Stimulated activated naive B cell treated with anti-CD40 and anti-IgM and Interleukin-4, amounts not matched to agents 10 μg/mL and 1 μg/mL and 100 μg/mL, for 72 hours (primary cell): ENCODE data around the gene MSMO1.
"Not testable (repeated sequence)": the region's sequence is repeated elsewhere in the genome, so short reads cannot be mapped to it uniquely, and the experiment has no call there.

ENCODE experiments used
- ATAC-seq, 2 donors: fragments of 150-1000 bp; cut with Tn5 transposase; replicated peaks; 2 replicates each; pipeline ENCODE4 v1.10.0; 2021; ENCODE audit warnings: moderate library complexity in 1 of 2
- DNase-seq: peaks from one replicate; pipeline ENCODE4 v3.0.0; 2021
- H3K27ac Mint-ChIP-seq: one replicate; pipeline ENCODE4 v1.8.0; 2022; ENCODE audit warnings: mild to moderate bottlenecking, mixed read lengths
- H3K27me3 Mint-ChIP-seq, 2 donors: one replicate each; pipeline ENCODE4 v1.8.0; 2022; ENCODE audit warnings: mixed read lengths in 2 of 2
- H3K36me3 Mint-ChIP-seq, 2 donors: one replicate each; pipeline ENCODE4 v1.8.0; 2022; ENCODE audit warnings: mixed read lengths in 2 of 2, mild to moderate bottlenecking in 1 of 2
- H3K4me1 Mint-ChIP-seq, 2 donors: one replicate each; pipeline ENCODE4 v1.8.0; 2022; ENCODE audit warnings: mixed read lengths in 2 of 2, mild to moderate bottlenecking in 1 of 2
- H3K4me3 Mint-ChIP-seq, 2 donors: one replicate each; pipeline ENCODE4 v1.8.0; 2022; ENCODE audit warnings: mild to moderate bottlenecking in 2 of 2, mixed read lengths in 2 of 2, moderate library complexity in 1 of 2
- H3K9me3 Mint-ChIP-seq, 2 donors: one replicate each; pipeline ENCODE4 v1.8.0; 2022; ENCODE audit warnings: mixed read lengths in 2 of 2, mild to moderate bottlenecking in 1 of 2

The MSMO1 gene

DNA sequence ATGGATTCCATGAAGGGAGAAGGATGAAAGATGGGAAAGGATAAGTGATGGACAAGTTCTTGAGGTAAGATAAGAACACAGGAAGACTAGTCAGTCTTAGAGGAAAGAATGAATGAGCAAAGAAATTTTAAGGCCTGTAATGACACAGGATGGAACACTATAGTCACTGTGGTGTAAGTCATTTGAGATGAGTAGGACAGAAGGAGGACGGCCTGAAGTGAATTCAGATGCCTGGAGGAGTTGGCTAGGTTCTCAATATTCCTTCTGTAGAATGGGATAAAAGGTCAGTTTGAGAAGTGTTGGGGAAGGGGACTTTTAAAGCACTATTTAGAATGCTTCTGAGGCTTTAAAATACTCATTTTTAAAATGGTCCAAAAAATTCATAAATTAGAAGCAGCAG, 3.9 kb downstream of the MSMO1 start:
- H3K27ac Mint-ChIP-seq, result peak overlapping the region; percentile 54
- peaks cover 29 to 39% of the 10 kb centered on the region in 2 donors for H3K36me3 Mint-ChIP-seq
- ATAC-seq, result no peak
- no peak for DNase-seq
- H3K4me3 Mint-ChIP-seq, result peak overlapping the region; percentile 52 to 53
- H3K4me1 Mint-ChIP-seq, result peaks cover 27 to 36% of the 10 kb centered on the region in 2 donors
- H3K27me3 Mint-ChIP-seq, result no peaks in the 10 kb centered on the region
- H3K9me3 Mint-ChIP-seq, result no peaks in the 10 kb centered on the region

DNA sequence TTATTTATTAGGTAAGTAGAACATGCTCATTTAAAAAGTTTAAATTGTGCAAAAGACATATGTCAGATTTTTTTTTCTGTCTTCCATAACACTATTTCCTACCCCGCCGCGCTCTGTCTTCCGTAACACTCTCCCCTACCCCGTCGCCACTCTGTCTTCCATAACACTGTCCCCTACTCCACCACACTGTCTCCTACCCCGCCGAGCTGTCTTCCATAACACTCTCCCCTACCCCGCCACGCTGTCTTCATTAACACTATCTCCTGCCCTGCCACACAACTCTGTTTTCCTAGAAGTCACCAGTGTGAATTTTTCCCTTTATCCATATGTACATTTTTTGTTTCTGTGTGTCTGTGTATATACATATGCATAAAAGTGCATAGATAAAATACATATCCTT, 4.4 kb downstream of the MSMO1 start:
- DNase-seq (no peak), ATAC-seq (no peak)
- Mint-ChIP-seq H3K4me1 (peaks cover 26 to 35% of the 10 kb centered on the region in 2 donors), H3K9me3 (no peaks in the 10 kb centered on the region), H3K27me3 (no peaks in the 10 kb centered on the region), H3K4me3 (peak overlapping the region; percentile 52 to 57), H3K36me3 (peaks cover 29 to 42% of the 10 kb centered on the region in 2 donors), H3K27ac (no peak overlapping the region)

DNA sequence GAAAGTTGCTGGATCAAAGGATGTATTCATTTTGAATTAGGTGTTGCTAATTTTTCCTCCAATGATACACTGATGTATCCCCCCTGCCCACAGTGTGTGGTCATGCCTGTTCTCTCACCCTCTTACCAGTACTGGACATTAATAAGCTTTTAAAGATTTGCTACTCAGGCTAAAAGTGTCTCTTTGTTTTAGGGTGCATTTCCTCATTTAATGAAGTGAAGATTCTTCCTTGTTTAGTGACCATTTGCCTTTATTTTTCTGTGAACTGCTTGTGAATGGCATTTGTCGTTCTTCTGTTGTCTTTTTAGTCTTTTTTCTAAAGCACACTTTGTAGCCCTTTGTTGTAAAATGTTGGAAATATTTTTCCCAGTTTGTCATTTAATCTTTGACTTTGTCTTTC, 5.0 kb downstream of the MSMO1 start:
- Mint-ChIP-seq H3K36me3 (peaks cover 31 to 44% of the 10 kb centered on the region in 2 donors), H3K4me1 (peaks cover 28 to 39% of the 10 kb centered on the region in 2 donors), H3K27ac (no peak overlapping the region), H3K4me3 (peak overlapping the region; percentile 52 to 57), H3K9me3 (no peaks in the 10 kb centered on the region), H3K27me3 (no peaks in the 10 kb centered on the region)
- ATAC-seq (no peak), DNase-seq (no peak)

DNA sequence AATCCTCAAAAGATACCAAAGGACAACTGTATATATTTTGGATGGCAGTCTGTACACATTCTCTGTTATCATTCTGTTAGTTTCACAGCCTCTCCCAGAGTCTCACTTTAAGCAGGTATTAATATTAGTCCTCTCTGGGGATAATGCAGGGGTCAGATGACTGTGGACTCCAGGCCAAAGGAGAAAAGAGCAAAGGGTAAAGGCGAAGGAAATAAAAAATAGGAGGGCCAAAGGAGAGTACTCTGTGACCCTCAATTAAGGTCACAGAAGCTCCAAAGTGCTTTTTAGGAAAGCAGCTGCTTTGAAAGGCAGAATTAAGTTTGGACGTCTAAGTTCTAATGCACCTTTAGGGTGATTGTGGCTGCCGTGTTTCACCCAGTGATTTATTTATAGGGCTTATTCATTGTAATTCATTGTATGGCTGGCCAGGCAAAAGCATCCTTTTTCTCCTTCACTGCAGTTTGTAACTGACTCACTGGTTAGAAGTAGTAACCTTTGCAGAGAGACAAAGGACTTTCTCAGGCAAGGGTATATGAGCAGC, 7.8 kb downstream of the MSMO1 start:
- DNase-seq (no peak), ATAC-seq (no peak)
- Mint-ChIP-seq H3K27me3 (no peaks in the 10 kb centered on the region), H3K4me3 (no peak overlapping the region), H3K36me3 (peaks cover 28 to 42% of the 10 kb centered on the region in 2 donors), H3K4me1 (peaks cover 26 to 38% of the 10 kb centered on the region in 2 donors), H3K27ac (no peak overlapping the region), H3K9me3 (no peaks in the 10 kb centered on the region)

DNA sequence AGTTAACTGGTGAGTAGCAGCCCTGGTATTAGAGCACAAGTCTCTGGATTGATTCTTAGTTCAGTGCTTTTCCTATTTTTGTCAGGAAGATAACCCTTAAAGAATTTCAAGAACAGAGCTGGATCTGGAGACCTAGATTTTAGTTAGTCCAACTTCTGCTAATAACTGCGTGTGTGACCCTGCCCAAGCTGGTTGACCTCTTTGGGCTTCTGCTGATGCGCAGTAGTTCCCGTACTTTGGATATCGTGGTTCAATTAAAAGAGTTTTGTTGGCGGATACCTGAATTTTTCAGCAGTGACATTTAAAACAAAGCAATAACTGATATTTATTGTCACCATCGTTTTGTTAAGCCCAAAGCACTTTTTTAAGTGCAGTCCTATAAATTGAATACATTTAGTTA, 9.3 kb downstream of the MSMO1 start:
- Mint-ChIP-seq H3K9me3 (no peaks in the 10 kb centered on the region), H3K36me3 (peaks cover 17 to 27% of the 10 kb centered on the region in 2 donors), H3K4me1 (peaks cover 15 to 23% of the 10 kb centered on the region in 2 donors), H3K27ac (no peak overlapping the region), H3K27me3 (no peaks in the 10 kb centered on the region), H3K4me3 (no peak overlapping the region)
- DNase-seq, result no peak
- no peak for ATAC-seq

DNA sequence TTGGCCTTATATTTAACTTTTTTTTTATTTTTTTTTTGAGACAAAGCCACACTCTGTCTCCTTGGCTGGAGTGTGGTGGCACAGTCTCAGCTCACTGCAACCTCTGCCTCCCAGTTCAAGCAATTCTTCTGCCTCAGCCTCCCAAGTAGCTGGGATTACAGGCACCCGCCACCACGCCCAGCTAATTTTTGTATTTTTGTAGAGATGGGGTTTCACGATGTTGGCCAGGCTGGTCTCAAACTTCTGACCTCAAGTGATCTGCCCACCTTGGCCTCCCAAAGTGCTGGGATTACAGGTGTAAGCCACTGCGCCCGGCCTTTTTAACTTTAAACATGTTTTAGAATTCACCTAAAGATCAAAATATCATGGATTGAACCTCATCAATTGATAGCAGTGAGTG, 14.9 kb downstream of the MSMO1 start:
- DNase-seq, H3K4me3 Mint-ChIP-seq, H3K4me1 Mint-ChIP-seq, H3K9me3 Mint-ChIP-seq, H3K27ac Mint-ChIP-seq, H3K27me3 Mint-ChIP-seq, H3K36me3 Mint-ChIP-seq, ATAC-seq: not testable (repeated sequence)

DNA sequence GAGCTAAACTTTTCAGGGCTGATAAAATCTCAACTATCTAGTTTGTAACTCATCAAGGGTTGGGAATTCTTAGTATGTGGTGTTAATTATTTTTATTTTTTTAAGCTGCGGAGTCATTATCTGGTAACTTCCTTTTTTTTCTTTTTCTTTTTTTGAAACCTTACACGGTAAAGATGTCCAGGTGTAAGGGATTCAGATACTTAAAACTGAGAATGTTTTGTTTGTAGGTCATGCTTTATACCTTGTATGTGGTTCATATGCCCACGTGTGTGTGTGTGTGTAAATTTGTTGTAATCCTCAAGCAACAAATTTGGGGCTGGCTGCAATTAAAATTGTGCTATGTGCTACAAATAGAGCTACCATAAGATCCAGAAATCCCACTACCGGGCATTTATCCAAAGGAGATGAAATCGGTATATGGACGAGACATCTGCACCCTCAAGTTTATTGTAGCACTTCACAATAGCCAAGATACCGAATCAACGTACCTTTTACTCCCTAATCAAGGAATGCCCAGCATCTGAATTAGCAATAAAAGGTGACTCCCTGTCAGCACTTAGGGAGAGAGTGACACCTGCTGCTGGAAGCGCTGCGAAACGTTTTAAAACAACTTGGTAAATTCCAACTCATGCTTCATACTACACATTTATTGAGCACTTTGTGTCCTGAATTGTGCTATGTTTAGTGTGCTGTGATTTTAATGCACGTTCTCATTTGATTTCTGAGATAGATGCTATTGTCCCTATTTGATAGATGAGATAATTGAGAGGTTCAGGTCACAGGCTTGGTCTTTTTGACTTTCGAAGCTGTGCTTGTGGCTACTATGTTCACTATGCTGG, 16.1 kb downstream of the MSMO1 start:
- Mint-ChIP-seq H3K27ac (peak overlapping the region; percentile 59), H3K4me3 (no peak overlapping the region), H3K36me3 (peaks cover 4 to 7% of the 10 kb centered on the region in 2 donors), H3K4me1 (no peaks in the 10 kb centered on the region), H3K27me3 (no peaks in the 10 kb centered on the region), H3K9me3 (no peaks in the 10 kb centered on the region)
- no peak for DNase-seq
- ATAC-seq, result no peak

DNA sequence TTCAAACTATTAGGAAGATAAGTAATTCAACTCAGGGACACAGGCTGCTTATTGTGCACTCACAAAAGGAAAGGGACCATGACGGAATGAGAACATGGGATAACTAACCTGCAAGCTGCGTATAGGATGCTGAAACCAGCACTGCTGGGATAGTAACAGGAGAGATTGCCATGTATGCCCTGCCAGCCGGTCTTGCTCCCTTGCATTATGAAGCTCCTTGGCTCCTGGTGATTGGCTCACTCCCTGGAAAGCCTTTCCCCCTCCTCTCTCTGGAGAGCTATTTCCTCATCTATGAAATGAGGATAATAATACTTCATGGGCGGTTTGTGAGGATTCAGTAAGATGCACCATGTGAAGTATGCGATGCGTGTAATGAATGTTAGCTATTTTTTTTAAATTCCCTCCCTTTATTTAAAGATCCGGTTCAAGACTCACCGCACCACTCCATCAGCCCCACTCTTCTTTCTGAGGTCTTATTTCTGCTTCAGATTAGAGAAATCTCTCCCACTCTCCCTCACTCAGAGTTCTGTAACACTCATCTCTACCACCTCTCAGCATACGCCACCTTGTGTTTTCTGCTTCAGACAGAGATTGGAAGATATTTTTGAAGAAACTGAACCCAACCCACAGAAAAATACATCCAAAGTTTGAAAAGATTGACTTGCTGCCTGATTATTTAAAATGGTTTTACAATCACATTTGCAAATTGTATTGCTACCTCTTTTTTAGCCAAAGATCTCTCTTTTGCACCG, 18.4 kb downstream of the MSMO1 start:
- Mint-ChIP-seq H3K36me3 (peaks cover 4 to 7% of the 10 kb centered on the region in 2 donors), H3K27ac (no peak overlapping the region), H3K27me3 (peaks cover 1 to 2% of the 10 kb centered on the region in 2 donors), H3K9me3 (no peaks in the 10 kb centered on the region), H3K4me3 (no peak overlapping the region), H3K4me1 (no peaks in the 10 kb centered on the region)
- ATAC-seq (no peak), DNase-seq (no peak)

DNA sequence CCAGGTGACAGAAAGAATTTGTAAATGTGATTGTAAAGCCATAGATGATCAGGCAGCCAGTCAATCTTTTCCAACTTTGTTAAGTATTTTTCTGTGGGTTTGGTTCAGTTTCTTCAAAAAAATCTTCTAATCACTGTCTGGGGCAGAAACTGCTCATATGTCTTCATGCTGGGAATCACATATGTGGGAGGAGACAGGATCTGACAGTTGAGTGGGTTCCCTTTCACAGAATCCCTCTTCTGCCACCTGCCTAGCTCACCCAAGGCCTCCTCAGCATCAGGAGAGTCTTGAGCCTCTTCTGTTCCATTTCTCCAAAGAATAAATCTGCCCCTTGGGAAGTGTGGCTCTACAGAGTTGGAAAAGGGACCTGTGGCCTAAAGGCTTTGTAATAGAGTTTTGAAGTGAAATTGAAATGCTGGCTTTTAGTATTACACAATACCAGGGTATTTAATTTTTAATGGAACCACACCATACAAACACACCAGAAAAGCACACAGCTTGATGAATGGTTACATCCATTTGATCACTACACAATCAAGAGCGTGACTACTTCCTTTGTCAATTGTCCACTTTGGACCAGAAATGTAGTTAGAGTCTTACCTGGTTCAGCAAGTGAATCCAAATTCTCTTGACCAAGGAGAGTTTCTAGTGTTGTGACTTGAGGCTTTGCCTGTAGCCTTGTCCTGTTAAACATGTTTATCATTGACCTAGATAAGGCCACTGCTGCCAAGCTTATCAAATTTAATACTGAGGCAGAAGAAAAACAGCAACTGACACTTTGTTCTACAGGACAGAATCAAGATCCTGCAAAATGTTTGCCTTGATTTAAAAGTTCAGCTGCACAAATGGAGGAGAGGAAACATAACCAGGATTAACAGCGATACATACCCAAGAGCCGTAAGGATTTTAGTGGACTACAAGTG, 20.4 kb downstream of the MSMO1 start:
- no peak overlapping the region for H3K4me3 Mint-ChIP-seq
- ATAC-seq (no peak), DNase-seq (no peak)
- peaks cover 16% of the 10 kb centered on the region in 2 donors for H3K27me3 Mint-ChIP-seq
- peaks cover 4 to 7% of the 10 kb centered on the region in 2 donors for H3K36me3 Mint-ChIP-seq
- H3K4me1 Mint-ChIP-seq, result peaks cover 3 to 5% of the 10 kb centered on the region in 2 donors
- no peaks in the 10 kb centered on the region for H3K9me3 Mint-ChIP-seq
- H3K27ac Mint-ChIP-seq, result no peak overlapping the region

DNA sequence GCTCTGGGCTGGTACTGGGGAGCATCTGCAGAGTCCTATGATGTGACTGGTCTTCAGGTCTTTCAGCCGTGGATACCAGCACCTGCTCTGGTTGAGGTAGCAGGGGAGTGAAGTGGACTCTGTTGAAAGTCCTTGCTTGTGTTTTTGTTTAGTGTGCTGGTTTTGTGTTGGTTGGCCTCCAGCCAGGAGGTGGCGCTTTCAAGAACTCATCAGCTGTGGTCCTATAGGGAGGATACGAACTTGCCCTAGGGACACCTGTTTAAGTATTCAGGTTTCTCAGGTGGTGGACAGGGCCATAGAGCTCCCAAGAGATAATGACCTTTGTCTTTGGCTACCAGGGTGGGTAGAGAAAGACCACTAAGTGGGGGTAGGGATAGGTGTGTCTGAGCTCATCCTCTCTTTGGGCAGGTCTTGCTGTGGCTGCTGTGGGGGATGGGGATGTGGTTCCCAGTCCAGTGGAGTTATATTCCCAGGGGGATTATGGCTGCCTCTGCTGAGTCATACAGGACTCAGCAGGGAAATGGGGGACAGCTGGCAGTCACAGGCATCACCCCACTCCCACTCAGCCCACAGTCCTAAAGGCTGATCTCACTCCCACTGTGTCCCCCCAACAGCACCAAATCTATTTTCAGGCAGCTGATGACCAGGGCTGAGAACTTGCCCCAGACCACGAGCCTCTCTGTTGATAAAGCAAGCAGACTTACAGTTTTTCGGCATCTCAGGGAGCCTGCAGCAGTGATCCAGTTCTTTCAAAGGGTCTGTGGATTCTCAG, 24.1 kb downstream of the MSMO1 start:
- H3K27ac Mint-ChIP-seq, result peak overlapping the region; percentile 5
- H3K9me3 Mint-ChIP-seq, result no peaks in the 10 kb centered on the region
- H3K36me3 Mint-ChIP-seq, result no peaks in the 10 kb centered on the region
- peaks cover 19 to 23% of the 10 kb centered on the region in 2 donors for H3K27me3 Mint-ChIP-seq
- H3K4me3 Mint-ChIP-seq, result no peak overlapping the region
- peaks cover 3 to 5% of the 10 kb centered on the region in 2 donors for H3K4me1 Mint-ChIP-seq
- no peak for DNase-seq
- ATAC-seq, result no peak

DNA sequence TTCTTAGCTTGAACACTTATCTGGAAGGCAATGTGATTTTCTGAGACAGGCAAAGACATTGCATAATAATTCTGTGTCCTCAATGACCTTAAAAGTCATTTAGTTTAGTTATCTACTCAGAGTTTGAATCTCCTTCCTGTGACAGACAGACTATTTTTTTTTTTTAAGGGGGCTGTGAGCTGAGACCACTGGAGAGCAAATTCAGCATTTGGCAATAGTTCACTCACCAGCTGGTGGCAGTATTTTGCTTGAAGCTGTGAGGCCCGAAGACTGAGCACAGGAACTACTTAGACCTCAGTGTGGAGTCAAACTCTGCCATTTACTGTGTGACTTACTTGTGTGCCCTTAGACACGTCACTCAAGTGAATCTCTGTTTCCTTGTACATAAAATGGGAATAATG, 28.4 kb downstream of the MSMO1 start:
- Mint-ChIP-seq H3K27me3 (peaks cover 28 to 34% of the 10 kb centered on the region in 2 donors), H3K27ac (no peak overlapping the region), H3K4me3 (no peak overlapping the region), H3K9me3 (no peaks in the 10 kb centered on the region), H3K4me1 (peaks cover 3 to 5% of the 10 kb centered on the region in 2 donors), H3K36me3 (no peaks in the 10 kb centered on the region)
- peak; percentile 48 to 52 for ATAC-seq
- no peak for DNase-seq

DNA sequence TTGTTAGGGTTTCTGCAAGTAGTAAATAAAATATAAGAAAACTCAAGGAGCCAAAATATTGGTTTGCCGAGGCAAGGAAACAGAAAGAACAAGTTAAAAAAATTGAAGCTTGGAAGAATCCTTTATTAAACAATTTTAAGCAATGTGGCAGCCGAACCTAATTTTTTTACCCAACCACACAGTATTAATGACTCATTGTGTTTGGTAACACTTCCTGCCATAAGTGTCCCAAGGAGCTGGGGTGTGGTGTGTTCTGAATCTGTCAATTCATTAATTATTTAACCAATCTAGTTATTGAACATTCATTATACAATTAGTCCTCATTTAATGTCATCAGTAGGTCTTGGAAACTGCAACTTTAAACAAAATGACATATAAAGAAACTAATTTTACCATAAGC, 32.0 kb downstream of the MSMO1 start:
- DNase-seq (no peak), ATAC-seq (no peak)
- Mint-ChIP-seq H3K27ac (no peak overlapping the region), H3K4me1 (peaks cover 0 to 5% of the 10 kb centered on the region in 2 donors), H3K36me3 (no peaks in the 10 kb centered on the region), H3K27me3 (peaks cover 26 to 31% of the 10 kb centered on the region in 2 donors), H3K9me3 (no peaks in the 10 kb centered on the region), H3K4me3 (no peak overlapping the region)

DNA sequence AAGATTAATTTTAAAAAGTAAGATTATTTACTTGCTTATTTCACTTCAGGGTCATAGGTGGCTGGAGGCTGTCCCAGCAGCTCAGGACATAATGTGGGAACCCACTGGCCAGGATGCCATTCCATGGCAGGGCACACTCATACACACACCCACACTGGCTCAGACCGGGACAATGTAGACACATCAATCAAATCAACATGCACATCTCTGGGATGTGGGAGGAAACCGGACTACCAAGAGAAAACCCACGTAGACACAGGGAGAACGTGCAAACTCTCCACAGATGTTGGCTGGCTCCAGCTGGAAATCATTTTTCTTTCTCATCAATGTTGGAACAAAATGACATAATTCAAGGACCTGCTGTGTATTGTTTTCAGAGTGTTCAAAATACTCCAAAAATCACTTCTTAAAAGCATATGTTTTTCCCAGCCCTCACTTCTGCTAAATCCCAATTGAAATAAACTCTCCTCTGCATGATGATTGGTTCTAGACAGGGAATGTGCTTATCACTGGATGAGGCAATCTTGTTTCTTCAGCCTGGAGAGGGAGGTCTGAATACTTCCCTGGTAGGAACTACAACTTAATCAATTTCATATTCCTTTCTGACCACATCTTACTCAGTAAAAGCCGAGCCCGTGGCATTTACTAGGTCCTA, 32.7 kb downstream of the MSMO1 start:
- Mint-ChIP-seq H3K36me3 (no peaks in the 10 kb centered on the region), H3K4me1 (peaks cover 0 to 5% of the 10 kb centered on the region in 2 donors), H3K27me3 (peaks cover 26 to 31% of the 10 kb centered on the region in 2 donors), H3K27ac (no peak overlapping the region), H3K9me3 (no peaks in the 10 kb centered on the region), H3K4me3 (no peak overlapping the region)
- ATAC-seq (no peak), DNase-seq (no peak)
